ENCODE data around the gene RBBP4.
"Not testable (repeated sequence)": the region's sequence is repeated elsewhere in the genome, so short reads cannot be mapped to it uniquely, and the experiment has no call there.

The RBBP4 gene

GRCh38 chr1:32635508-32636277 lies 15.3 kb upstream of the RBBP4 start:
- 0 out of 2 replicates have a peak, but pooled peaks cover 4% of the 10 kb centered on the region for H4K20me1 ChIP-seq (ENCODE audit: control insufficient read depth, insufficient read depth, low read depth, low read length)

GRCh38 chr1:32636914-32637645 lies 13.9 kb upstream of the RBBP4 start:
- no peaks in the 10 kb centered on the region for H3K9me2 ChIP-seq (replicated peaks; ENCODE audit: control insufficient read depth, low read length)
- H3F3A ChIP-seq (ENCODE audit: control insufficient read depth, insufficient read depth): no peaks in the 10 kb centered on the region
- H3K79me2 ChIP-seq (ENCODE audit: control insufficient read depth, low read length): peaks cover 97% of the 10 kb centered on the region
- no peak overlapping the region for H3K4me2 ChIP-seq (ENCODE audit: low read length)
- H3K27me3 ChIP-seq (ENCODE audit: control insufficient read depth, low read length): no peaks in the 10 kb centered on the region
- H3K4me1 ChIP-seq (ENCODE audit: control insufficient read depth, low read length): no peaks in the 10 kb centered on the region
- H3K36me3 ChIP-seq (ENCODE audit: control insufficient read depth, low read length): peaks cover 48% of the 10 kb centered on the region
- no peak overlapping the region for H3K27ac ChIP-seq (ENCODE audit: low read depth, low read length)
- 0 out of 2 replicates have a peak, but pooled peaks cover 4% of the 10 kb centered on the region for H4K20me1 ChIP-seq (ENCODE audit: control insufficient read depth, insufficient read depth, low read depth, low read length)
- no peaks in the 10 kb centered on the region for H3K9me3 ChIP-seq (ENCODE audit: control insufficient read depth, insufficient read depth, low read length)
- H3K4me3 ChIP-seq (ENCODE audit: low read length): no peak overlapping the region
- TF ChIP-seq CTCF (IDR thresholded peaks at IDR 0.05; ENCODE audit: low read depth, low read length, poor library complexity, severe bottlenecking) (no peak), EZH2phosphoT487 (IDR thresholded peaks at IDR 0.05; ENCODE audit: borderline replicate concordance, low read length) (no peak)

More at GRCh38 chr1:32635508-32636277, 15.3 kb upstream of the RBBP4 start:
- peaks cover 54% of the 10 kb centered on the region for H3K36me3 ChIP-seq (ENCODE audit: control insufficient read depth, low read length)
- no peaks in the 10 kb centered on the region for H3K27me3 ChIP-seq (ENCODE audit: control insufficient read depth, low read length)
- no peak overlapping the region for H3K4me3 ChIP-seq (ENCODE audit: low read length)
- peaks cover 88% of the 10 kb centered on the region for H3K79me2 ChIP-seq (ENCODE audit: control insufficient read depth, low read length)
- no peaks in the 10 kb centered on the region for H3K4me1 ChIP-seq (ENCODE audit: control insufficient read depth, low read length)
- H3K27ac ChIP-seq (ENCODE audit: low read depth, low read length): no peak overlapping the region
- H3K9me3 ChIP-seq (ENCODE audit: control insufficient read depth, insufficient read depth, low read length): no peaks in the 10 kb centered on the region
- H3K4me2 ChIP-seq (ENCODE audit: low read length): no peak overlapping the region
- H3F3A ChIP-seq (ENCODE audit: control insufficient read depth, insufficient read depth): 0 out of 2 replicates have a peak, but pooled peaks cover 4% of the 10 kb centered on the region
- no peaks in the 10 kb centered on the region for H3K9me2 ChIP-seq (replicated peaks; ENCODE audit: control insufficient read depth, low read length)
- TF ChIP-seq EZH2phosphoT487 (IDR thresholded peaks at IDR 0.05; ENCODE audit: borderline replicate concordance, low read length) (no peak), CTCF (IDR thresholded peaks at IDR 0.05; ENCODE audit: low read depth, low read length, poor library complexity, severe bottlenecking) (no peak)

GRCh38 chr1:32639489-32640075 lies 11.4 kb upstream of the RBBP4 start:
- no peak overlapping the region for H3K4me2 ChIP-seq (ENCODE audit: low read length)
- TF ChIP-seq CTCF (IDR thresholded peaks at IDR 0.05; ENCODE audit: low read depth, low read length, poor library complexity, severe bottlenecking) (no peak), EZH2phosphoT487 (IDR thresholded peaks at IDR 0.05; ENCODE audit: borderline replicate concordance, low read length) (no peak)
- H3K27ac ChIP-seq (ENCODE audit: low read depth, low read length): no peak overlapping the region
- H3K36me3 ChIP-seq (ENCODE audit: control insufficient read depth, low read length): peaks cover 27% of the 10 kb centered on the region
- no peaks in the 10 kb centered on the region for H3K9me2 ChIP-seq (replicated peaks; ENCODE audit: control insufficient read depth, low read length)
- H4K20me1 ChIP-seq (ENCODE audit: control insufficient read depth, insufficient read depth, low read depth, low read length): 0 out of 2 replicates have a peak, but pooled peaks cover 4% of the 10 kb centered on the region
- H3K4me1 ChIP-seq (ENCODE audit: control insufficient read depth, low read length): no peaks in the 10 kb centered on the region
- no peaks in the 10 kb centered on the region for H3K27me3 ChIP-seq (ENCODE audit: control insufficient read depth, low read length)
- no peaks in the 10 kb centered on the region for H3K9me3 ChIP-seq (ENCODE audit: control insufficient read depth, insufficient read depth, low read length)
- H3K79me2 ChIP-seq (ENCODE audit: control insufficient read depth, low read length): peaks cover 100% of the 10 kb centered on the region
- no peak overlapping the region for H3K4me3 ChIP-seq (ENCODE audit: low read length)
- no peaks in the 10 kb centered on the region for H3F3A ChIP-seq (ENCODE audit: control insufficient read depth, insufficient read depth)

GRCh38 chr1:32642292-32642827 lies 8.6 kb upstream of the RBBP4 start:
- H3K9me2 ChIP-seq (replicated peaks; ENCODE audit: control insufficient read depth, low read length); H3K4me3 ChIP-seq (ENCODE audit: low read length); H3F3A ChIP-seq (ENCODE audit: control insufficient read depth, insufficient read depth); H3K9me3 ChIP-seq (ENCODE audit: control insufficient read depth, insufficient read depth, low read length); H3K27ac ChIP-seq (ENCODE audit: low read depth, low read length); H4K20me1 ChIP-seq (ENCODE audit: control insufficient read depth, insufficient read depth, low read depth, low read length); H3K4me2 ChIP-seq (ENCODE audit: low read length); H3K27me3 ChIP-seq (ENCODE audit: control insufficient read depth, low read length): not testable (repeated sequence)
- peaks cover 34% of the 10 kb centered on the region for H3K36me3 ChIP-seq (ENCODE audit: control insufficient read depth, low read length)
- H3K4me1 ChIP-seq (ENCODE audit: control insufficient read depth, low read length): peaks cover 17% of the 10 kb centered on the region
- H3K79me2 ChIP-seq (ENCODE audit: control insufficient read depth, low read length): peaks cover 100% of the 10 kb centered on the region
